AG08396 (cell line): Measurements from ENCODE around the gene MT1E.
"Not testable (repeated sequence)": the region's sequence is repeated elsewhere in the genome, so short reads cannot be mapped to it uniquely, and the experiment has no call there.

Experiments
- DNase-seq: peaks from one replicate; pipeline ENCODE4 v3.0.0; 2012; ENCODE audit warnings: low spot score, mixed read lengths

The MT1E gene

GRCh38 chr16:56672171-56672570, 46.6 kb downstream of the MT1E start:
- not testable (repeated sequence) for DNase-seq

- no peak for DNase-seq
Measured at GRCh38 chr16:56672761-56673536, 47.4 kb downstream of the MT1E start.

DNA sequence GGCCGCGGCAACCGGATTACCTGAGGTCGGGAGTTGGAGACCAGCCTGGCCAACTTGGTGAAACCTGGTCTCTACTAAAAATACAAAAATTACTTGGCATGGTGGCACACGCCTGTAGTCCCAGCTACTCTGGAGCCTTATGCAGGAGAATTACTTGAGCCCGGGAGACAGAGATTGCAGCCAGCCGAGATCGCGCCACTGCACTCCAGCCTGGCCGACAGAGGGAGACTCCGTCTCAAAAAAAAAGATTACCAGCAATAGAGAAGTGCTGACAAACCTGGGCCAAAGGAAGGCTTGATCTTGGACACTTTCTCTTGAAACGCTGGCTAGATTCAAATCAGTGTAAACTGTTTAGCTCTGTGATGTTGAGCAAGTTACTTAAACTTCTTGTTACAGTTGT, 48.3 kb downstream of the MT1E start:
- no peak for DNase-seq

- not testable (repeated sequence) for DNase-seq
Measured at GRCh38 chr16:56674570-56674969, 49.0 kb downstream of the MT1E start.

- DNase-seq: no peak
Measured at GRCh38 chr16:56675685-56676210, 50.2 kb downstream of the MT1E start.
